Measurements from ENCODE around the gene ADAM19.

ADAM19 gene

GRCh38 chr5:157594675-157595459 lies 19.3 kb upstream of the ADAM19 start:
- peak; percentile 63 for DNase-seq

DNA sequence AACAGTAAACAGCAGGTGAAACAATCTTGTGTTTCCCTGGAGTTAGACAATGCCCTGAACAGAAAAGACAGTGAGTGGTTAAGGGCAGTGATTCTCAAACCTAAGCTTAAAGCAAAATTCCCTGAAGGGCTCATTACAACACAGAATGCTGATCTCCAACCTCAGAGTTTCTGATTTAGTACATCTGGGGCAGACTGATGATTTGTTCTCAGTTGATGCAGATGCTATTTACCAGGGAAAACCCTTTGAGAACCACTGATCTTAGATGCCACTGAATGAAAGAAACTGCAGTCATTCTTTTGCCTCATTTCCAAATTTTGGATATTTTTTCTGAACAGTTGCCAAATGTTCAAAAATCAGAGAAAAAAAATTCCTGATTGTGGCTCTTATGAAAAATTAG lies 18.7 kb upstream of the ADAM19 start:
- peak; percentile 82 for DNase-seq

GRCh38 chr5:157593052-157593757 lies 17.6 kb upstream of the ADAM19 start:
- DNase-seq = no peak

GRCh38 chr5:157592594-157592993 lies 17.0 kb upstream of the ADAM19 start:
- no peak for DNase-seq

GRCh38 chr5:157590478-157590877 lies 14.9 kb upstream of the ADAM19 start:
- no peak for DNase-seq

DNA sequence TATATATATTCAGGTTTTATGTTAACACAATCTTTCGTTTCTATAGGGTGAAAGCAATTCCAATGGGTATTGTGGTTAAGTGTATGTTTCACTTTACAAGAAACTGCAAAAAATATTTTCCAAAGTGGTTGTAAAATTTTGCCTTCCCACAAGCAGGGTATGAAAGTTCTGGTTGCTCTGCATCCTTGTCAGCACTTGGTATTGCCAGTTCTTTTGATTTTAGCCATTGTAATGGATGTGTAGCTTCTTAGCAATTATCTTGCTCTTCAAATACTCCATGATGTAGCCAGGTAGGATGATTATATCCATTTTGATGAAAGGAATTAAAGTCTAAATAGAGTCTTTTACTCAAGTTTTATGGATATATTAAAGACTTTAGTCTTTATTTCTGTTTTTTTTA lies 9.1 kb upstream of the ADAM19 start:
- no peak for DNase-seq

DNA sequence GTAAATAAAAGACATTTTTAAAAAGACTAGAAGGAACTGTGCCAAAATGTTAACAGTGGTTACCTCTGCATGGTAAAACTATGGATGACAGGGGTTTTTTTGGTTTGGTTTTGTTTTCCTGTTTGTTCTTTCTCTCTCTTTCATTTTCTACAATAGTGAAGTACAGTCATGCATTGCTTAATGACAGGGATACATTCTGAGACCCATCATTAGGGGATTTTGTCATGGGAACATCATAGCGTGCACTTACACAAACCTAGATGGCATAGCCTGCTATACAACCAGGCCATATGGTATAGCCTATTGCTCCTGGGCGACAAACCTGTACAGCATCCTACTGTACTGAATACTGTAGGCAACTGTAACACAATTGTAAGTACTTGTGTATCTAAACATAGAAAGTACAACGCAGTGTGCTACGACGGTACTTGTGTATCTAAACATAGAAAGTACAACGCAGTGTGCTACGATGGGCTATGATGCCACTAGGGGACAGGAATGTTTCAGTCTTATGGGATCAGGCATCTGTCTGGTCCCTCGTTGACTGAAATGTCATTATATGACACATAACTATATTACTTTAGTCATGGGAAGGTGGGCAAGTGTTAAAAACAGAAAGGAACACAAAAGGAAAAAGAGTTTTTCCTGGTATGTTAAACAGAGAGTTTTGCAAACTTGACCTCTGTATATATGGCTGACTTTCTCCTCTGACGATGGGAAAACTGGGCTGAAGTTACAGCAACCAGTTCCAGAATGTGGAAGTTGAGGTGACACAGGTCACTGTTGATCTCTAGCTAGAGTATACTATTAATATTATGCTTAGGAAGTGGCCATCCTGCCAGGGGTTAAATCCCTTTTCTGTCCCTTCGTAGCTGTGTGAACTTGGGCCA lies 7.4 kb upstream of the ADAM19 start:
- DNase-seq = peak; percentile 63

GRCh38 chr5:157581901-157582300 lies 6.3 kb upstream of the ADAM19 start:
- no peak for DNase-seq

- no peak for DNase-seq
Observed at GRCh38 chr5:157578079-157578780, 2.7 kb upstream of the ADAM19 start.

- no peak for DNase-seq
Observed at GRCh38 chr5:157576678-157577077, 1.1 kb upstream of the ADAM19 start.

DNA sequence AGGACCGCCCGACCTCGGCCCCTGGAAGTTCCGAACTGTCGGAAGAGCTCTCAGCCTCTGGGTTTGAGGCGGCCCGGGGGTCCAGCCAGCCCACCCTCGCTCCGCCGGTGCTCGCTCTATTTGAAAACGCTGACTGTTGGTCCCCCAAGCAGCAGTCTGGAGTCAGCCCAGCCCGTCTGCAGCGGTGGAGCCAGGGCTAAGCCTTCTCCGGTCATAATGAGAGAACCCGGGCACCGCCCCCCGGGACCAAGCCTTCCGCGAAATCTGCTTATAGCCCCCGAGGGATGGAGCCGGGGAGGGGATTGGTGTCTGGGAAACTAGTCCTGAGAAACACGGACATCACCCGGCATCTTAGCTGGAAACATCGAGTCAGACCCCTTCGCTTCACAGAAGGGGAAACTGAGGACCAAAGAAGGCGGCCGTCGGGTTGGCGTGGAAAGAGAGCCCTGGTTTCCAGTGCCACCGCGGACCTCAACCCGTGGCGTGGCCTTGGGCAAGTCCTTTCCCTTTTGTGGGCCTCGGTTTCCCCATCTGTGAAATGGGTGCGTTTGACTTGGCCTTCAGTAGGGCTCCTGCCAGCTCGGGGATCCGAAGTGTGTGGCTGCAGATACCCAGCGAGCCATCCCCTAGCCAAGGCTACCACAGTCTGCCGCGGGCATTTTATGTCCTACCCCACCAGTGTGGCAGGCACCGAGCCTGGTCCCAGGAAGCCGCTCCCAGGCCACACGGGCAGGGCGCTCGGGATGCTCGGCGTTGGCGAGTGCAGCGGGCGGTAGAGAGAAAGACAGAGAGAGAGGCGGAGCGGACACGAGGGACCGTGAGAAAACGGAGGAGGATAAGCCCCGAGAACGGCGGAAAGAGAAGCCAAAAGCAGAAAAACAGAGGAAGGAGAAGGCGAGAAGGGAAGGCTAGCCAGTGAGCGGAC lies 857 bp downstream of the ADAM19 start:
- DNase-seq = no peak

DNA sequence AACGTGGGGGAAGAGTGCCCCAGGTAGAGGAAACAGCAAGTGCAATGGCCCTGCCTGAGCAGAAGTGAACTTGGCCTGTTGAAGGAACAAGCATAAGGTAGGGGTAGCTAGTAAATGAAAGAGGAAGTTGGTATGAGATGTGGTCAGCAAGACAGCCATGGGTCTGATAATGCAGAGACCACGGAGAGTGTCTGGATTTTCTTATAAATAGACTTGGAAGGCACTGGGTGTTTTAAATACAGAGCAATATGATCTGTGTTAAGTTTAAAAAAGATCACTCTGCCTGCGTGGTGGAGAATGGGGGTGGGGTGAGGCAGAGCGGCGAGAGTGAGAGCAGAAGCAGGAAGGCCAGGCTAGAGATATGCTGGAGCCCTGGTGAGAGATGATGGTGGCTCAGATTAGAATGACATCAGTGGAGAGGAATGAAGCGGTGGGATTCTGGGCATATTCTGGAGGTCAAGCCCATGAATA lies 4.2 kb downstream of the ADAM19 start:
- DNase-seq = peak; percentile 52

GRCh38 chr5:157570531-157571200 lies 4.9 kb downstream of the ADAM19 start:
- DNase-seq = no peak

GRCh38 chr5:157568720-157569119 lies 6.9 kb downstream of the ADAM19 start:
- DNase-seq = no peak

DNA sequence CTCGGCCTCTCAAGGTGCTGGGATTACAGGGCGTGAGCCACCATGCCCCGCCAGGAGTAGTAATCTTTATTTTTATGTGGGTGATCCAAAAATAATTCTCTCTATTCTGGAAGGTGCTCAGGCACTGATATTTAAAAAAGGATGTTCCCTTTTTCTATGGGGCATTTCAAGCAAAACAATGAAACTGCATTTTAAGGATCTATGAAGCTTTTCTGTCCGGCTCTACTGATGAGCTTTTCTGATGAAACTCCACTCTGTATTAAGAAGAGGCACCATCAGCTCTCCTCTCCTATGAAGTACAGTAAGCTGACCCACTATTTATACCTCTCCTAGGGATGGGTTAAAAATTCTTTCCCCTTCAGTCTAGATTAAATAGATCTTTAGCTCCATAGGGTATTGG lies 7.4 kb downstream of the ADAM19 start:
- no peak for DNase-seq

- DNase-seq = no peak
Observed at GRCh38 chr5:157566902-157567489, 8.6 kb downstream of the ADAM19 start.

DNA sequence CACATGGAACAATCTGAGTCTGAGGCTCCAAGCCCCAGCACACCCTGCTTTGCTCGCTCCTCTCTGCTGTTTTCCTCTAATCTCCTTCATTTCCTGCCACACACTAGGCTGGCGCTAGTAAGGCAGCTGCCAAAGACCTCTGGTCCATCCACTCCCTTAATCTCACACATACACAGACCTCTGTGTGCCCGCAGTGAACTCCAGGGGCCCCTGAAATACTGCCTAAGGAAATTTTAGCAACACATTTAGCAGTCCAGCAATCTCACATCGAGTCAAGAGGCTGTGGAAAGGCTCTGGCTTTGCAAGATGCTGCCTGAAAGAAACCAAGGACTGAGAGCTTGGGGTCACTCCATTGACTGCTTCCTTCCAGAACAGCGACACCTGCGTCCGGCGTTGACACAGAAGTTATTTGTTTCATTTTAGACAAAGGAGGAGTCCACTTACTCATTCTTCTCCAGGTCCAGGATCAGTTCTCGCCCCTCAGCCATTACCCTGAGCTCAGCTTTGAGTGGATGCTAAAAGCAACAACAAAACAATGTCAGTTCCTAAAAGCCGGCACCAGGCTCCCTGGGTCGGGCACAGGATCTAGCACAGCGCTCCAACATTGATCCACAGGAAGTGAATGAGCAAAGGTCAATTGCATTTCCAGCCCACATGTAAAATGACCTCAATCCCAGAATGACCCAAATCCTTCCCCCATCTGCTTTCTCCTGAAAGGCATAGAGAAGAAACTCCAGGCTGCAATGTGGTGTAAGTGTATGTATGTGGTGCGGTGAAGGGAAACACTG lies 11.5 kb downstream of the ADAM19 start:
- DNase-seq = no peak

DNA sequence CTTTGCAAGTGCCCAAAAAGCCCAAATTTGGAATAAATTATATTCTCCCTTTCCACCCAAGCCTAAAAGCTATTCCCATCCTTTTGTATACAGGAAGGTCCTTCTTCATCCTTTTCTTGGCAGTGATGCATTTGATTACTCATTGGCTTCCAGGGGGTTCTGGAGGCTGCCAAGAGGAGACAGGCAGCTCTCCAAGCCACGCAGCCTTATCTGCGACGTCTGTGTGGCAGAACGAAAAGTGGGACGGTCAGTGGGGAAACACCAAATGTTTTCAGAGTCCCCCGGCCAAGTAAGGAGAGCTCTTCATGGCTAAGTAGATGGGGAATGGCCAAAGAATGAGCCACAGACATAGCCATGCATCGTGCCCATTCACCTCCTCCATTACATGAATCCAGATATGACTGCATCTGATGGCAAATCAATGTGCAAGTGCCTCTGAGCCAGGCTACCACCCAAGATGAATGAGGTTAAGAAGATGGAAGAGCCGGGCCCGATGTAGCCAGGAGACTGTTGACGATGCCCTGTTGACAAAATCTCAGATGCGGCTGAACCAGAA lies 12.1 kb downstream of the ADAM19 start:
- no peak for DNase-seq

GRCh38 chr5:157562111-157562581 lies 13.4 kb downstream of the ADAM19 start:
- no peak for DNase-seq
